ENCODE measurements around the gene DOC2A.
"Not testable (repeated sequence)": the region's sequence is repeated elsewhere in the genome, so short reads cannot be mapped to it uniquely, and the experiment has no call there.

DOC2A gene

DNA sequence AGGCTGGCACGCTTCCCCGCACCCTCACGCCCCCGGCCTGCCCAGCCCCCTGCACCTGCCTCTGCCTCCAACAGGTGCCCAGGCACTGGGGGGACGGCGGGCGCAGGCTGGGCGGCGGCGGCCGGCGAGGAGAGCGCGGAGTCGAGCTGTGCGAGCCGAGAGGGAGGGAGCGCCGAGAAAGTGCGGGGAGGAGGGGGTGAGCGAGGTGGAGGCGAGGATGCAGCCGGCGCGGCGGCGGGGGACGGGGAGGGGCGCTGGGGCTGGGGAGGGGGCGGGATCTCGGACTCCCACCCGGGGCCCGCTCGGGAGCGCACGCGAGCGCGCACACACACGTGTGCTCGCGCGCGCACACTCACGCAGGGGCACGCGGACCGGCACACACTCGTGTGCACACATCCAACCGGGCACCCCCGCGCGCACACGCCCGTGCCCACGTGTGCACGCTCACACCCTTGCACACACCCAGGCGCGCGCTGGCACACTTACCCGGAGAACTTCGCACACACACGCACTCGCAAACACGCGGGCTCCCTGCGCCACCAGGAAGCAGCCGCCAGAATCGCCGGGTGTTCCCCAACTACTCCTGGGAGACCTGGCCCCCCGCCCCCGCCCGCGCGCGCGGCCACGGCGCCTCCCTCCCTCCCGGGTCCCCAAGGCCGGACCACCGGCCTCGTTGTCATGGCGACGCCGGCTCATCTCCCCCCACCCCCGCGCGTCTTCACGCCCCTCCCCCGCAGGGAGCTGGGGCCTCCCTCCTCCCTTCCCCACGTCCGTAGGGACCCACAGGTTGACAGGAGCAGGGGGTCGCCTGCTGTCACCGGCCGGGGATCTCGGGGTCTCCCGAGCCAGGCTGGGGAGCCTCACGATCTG, at the start of gene DOC2A:
Gene DOC2A, minus strand, starts transcription at position 184 of the 870 bp plus-strand sequence. CDS start 805 bp downstream, outside the sequence.
- peak in 1 of 2 donors; percentile 32 for DNase-seq (ENCODE audit: low read depth in 2 of 2)

DNA sequence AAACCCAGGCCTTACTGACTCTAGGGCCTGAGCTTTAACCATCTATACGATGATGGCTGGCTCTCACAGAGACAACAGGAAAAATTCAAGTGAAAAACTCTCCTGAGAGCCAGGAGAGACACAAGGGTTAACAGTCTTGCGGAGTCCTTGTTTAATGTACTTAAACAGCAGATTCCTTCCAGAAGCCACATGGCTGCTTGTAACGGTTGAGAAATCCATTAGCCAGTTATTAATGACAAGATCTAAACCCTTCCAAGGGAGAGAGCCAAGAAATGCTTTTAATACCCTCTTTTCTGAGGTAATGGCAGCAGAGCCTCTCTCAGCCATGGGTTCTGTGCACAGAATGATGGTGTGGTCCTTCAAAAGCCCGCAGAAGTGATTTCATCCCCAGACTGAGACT, 49.5 kb upstream of the DOC2A start:
- DNase-seq (ENCODE audit: low read depth in 2 of 2): no peak

DNA sequence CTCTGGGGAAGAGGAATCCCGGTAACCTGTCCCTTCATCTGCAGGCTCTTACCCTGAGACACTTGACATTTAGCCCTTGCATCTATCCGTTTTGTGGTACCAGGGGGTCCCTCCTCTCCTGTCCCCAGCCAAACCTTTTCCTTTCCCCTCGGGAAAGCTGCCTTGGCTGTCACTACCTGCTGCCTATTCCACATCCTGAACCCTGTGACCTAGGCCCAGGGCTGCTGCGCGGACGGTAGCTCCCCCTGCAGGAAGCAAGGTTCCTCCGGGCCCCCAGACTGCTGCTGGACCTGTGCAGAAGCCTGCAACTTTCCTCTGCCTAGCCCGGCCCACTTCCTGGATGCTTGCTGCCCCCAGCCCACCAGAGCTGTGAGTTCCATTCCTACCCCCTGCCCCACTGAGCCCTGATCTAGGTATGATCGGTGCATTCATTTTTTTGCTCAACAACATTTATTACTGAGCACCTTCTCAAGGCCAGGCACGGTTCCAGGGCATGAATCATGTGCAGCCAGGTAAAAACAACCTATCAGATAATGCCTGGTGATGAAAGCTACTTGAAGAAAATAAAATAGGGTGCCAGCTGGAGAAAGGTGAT, 44.2 kb upstream of the DOC2A start:
- DNase-seq (ENCODE audit: low read depth in 2 of 2): no peak

DNA sequence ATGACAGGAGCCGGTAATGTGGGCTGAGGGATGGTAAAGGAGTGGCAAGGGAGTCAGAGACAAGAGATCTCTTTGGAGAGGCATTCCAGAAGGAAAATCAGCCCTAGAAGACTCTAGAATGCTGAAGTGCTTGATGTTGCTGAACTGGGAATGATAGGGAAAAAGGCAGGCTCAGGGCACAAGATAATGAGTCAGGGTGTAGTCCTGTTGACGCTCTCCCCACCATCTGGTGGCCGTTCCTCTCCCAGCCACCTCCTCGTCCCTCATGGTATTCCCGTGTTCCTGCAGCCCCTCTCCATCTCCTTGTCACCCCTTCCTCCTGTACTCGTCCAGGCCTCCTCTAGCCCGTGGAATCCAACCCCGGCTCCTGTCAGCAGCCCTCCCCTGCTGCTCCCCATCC, 43.6 kb upstream of the DOC2A start:
- no peak for DNase-seq (ENCODE audit: low read depth in 2 of 2)

DNA sequence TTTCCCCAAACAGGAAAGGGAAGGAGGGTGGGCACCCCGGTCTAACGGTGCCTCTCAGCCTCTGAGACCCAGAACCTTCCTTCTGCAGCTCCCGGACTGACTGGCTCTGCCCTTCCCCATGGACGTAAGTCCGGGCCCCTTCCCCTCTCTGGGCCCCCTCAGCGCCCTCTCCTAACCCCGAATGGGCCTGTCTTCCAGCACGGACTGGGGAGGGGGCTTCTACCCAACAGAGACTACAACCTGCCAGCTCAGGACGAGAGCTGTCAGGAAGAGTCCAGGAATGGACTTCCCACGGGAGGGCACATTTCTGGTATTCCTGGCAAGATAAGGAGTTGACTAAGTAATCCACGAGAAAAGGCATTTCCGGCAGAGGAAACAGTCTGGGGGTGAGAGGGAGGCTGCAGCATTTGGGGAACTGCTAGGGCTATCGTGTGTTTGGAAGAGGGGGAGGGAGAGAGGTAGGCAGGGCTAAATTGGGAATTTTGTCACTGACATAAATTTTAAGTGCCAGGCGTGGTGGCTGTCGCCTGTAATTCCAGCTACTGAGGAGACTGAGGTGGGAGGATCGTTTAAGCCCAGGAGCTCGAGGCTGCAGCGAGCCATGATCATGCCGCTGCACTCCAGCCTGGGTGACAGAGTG, 42.7 kb upstream of the DOC2A start:
- no peak for DNase-seq (ENCODE audit: low read depth in 2 of 2)

DNA sequence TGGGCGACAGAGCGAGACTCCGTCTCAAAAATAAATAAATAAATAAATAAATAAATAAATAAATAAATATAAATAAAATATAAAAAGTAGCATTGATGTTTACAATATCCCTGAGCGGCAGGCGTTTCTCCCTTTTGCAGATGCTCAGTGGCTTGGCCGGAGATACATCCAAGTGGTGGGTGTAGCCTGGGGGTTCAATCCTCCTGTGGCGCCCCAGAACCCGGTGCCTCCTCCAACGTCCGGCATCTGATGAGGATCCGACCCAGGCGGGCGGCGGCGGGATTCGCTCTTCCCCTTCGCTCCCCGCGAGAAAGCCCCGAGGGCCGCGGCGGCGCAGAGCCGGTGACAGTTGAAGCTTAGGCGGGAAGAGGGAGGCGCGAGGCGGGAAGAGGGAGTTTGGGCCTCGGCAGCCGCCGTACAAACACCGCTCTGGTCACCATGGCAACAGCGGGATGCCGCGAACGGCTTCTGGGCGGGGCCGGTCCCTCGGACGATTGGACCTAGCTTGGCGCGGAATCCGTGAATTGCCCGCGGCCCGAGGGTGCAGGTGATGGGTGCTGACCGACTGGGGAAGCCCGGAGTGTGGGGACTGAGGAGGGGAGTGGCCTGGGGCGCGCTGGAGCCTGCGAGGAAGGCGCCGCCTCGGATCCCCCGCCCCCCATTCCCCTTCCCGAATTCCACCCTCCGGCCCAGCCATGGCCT, 42.0 kb upstream of the DOC2A start:
- peak; percentile 82 to 85 for DNase-seq (ENCODE audit: low read depth in 2 of 2)

DNA sequence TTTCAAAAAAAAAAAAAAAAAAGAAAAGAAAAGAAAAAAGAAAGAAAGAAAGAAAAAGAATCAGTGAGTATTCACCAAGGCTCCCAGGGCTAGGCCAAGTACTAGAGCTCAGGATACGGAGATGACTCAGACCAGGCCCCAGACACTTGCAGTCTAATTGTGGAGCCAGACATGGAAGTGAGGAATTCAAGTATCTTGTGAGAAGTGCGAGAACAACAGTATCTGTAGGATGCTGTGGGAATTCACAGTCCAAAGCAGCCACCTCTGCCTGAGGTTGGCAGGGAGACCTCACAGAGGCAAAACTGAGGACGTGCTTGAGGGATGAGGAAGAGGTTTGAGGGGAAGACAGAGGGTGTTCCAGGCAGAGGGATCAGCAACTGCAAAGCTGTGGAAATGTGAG, 40.7 kb upstream of the DOC2A start:
- no peak for DNase-seq (ENCODE audit: low read depth in 2 of 2)

DNA sequence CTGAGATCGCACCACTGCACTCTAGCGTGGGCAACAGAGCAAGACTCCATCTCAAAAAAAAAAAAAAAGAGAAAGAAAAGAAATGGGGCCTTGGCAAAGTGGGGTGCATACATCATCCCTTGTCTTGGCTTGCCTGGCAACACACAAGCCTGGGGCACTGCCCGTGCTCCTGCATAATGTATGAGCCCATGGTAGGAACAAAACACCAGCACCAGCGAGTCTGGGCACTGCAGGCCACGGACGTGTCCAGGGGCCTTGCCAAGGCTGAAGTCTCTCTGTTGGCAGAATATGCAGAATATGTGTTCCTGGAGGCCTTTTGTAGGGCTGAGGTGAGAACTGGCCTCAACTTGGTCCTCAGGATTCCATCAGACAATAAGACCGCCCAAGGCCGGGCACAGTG, 39.0 kb upstream of the DOC2A start:
- no peak for DNase-seq (ENCODE audit: low read depth in 2 of 2)

DNA sequence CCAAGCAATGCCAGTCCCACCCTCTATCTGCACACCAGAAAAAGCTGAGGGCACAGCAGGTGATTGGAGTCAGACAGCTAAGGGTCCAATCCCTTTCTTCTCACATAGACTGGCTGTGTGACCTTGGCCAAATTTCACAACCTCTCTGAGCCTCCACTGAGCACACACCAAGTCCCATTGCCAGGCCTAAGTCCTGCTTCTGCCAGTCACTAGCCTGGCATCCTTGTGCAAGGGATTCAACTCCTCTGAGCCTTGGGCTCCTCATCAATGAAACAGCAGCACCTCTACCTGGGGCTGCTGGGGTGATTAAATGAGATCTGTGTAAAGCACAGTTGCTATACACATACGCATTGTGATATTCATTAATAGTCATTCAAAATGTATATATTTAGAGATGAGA, 35.8 kb upstream of the DOC2A start:
- no peak for DNase-seq (ENCODE audit: low read depth in 2 of 2)

DNA sequence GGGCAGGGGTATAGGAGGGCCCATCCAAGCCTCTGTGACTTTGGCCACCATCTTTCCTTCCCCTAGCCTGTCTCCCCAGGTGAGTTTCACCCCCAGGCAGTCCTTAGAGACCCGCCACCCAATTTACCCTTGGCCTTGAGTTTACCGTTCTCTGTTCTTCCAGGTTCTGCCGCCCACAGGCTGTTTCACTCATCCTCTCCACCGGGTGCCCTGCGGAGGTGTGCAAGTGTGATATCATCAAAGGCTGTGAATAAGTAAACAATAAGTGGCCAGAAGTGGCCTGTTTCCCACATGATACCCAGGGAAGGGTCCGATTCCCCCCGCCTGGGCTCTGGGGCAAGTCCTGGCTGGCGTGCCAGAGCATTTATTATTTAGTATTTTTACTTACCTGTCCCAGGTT, 35.4 kb upstream of the DOC2A start:
- DNase-seq (ENCODE audit: low read depth in 2 of 2): no peak

DNA sequence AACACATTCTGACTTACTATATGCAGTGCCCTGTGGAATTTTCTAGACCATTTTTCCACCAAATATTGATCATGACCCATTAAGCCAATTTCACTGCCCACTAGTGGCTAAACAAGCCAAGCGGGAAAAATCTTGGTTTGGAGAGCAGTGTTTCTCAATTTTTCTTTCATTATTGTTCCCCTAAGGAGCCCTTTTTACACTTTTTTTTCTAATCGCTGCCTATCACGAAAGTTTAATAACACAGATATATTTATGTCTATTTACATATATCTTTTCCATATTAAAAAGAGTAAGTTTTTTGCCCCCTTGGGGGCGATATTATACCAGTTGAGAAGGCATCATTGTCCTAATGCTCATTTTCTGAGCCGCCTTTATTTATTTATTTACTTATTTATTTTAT, 31.0 kb upstream of the DOC2A start:
- DNase-seq (ENCODE audit: low read depth in 2 of 2): no peak

DNA sequence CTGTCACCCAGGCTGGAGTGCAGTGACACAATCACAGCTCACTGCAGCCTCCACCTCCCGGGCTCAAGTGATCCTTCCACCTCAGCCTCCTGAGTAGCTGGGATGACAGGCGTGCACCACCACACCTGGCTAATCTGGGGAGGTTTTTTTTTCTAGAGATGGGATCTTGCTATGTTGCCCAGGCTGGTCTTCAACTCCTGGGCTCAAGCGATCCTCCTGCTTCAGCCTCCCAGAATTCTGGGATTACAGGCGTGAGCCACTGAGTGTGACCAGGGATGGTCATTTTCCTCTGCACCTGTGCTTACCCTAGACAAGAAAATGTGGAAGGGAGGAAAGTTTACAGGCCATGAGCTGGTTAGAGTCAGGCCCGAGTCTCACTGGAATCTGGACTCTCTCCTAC, 29.9 kb upstream of the DOC2A start:
- DNase-seq (ENCODE audit: low read depth in 2 of 2): not testable (repeated sequence)

DNA sequence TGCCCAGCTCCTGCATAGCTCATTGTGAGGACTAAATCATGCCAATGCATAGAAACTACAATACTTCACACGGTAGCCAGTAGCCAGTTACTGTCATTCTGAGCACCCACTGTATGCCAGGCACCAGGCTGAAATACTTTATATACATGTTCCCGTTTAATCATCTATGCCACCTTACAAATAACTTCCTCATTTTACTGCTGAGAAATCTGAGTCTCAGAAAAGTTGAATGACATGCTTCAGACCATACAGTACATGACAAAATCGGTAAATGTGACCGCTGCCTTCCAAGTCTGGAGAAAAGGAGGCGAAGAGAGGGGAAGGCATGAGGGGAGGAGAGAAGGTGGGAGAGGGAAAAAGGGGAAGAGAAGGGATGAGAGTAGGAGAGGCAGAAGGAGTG, 29.4 kb upstream of the DOC2A start:
- no peak for DNase-seq (ENCODE audit: low read depth in 2 of 2)

DNA sequence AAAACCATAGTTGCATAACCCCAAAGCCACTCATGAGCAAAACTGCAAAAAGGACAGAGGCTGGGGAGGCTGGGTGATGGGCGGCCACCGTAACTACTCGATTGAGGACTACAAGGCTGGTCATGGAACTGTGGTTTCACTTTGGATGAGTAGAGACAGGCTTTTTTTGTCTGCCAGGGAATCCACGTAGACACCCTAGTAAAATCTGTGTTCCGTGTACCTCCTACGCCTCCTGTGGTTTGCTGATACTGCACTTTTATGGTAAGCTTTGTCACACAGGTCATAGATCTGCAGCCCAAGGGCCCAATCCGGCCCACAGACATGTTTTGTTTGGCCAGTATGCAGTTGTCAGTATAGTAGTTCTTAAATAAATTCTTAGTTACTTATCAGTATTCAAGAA, 22.4 kb upstream of the DOC2A start:
- no peak for DNase-seq (ENCODE audit: low read depth in 2 of 2)

DNA sequence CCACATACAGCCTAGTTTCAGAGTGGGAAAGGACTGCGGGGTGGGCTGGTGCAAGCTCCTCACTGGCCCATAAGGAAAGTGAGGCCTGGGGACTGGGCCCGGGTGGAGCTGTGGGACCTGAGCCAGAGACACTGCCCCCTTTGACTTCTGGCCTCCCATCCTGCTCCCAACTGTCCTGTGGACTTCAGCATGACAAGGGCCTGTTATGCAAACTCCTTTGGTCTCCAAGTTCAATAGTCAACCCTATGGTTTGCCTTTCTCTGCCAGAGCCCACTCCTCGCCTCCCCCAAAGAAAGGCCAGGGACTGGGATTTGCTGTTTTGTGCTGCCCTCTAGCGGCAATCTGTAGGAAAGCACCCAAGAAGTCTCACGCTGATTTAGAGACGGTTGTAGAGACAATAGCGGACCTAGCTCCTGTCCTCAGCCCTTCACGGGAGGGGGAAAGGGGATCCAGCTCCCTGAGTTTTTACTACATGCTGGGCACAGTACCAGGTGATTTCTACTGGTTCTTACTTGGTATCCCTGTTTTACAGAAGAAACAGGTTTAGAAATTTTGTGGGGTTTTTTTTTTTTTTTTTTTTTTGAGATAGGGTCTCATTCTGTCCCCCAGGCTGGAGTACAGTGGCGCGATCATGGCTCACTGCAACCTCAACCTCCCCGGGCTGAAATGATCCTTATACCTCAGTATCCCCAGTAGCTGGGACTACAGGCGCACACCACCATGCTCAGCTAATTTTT, 21.4 kb upstream of the DOC2A start:
- peak; percentile 17 to 41 for DNase-seq (ENCODE audit: low read depth in 2 of 2)

DNA sequence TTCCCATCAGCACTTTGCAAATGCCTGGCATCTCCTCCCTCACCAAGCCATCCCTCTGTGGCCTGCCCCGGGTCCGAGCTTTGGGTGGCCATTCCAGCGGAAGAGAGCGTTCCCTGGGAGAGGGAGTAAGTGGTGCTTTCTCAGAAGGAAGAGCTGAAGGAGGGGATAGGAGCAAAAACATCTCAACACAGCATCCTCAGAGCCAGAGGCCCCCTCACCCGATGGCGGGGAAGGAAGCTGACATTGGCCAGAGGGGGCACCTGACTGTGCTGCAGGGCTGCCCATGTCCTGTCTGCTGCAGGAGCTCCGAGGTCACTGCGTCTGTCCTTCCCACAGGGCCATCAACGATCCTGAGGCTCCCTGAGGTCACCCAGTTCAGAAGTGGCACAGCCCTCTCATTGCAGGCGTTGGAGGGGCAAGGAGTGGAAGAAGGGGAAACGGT, 20.7 kb upstream of the DOC2A start:
- no peak for DNase-seq (ENCODE audit: low read depth in 2 of 2)

DNA sequence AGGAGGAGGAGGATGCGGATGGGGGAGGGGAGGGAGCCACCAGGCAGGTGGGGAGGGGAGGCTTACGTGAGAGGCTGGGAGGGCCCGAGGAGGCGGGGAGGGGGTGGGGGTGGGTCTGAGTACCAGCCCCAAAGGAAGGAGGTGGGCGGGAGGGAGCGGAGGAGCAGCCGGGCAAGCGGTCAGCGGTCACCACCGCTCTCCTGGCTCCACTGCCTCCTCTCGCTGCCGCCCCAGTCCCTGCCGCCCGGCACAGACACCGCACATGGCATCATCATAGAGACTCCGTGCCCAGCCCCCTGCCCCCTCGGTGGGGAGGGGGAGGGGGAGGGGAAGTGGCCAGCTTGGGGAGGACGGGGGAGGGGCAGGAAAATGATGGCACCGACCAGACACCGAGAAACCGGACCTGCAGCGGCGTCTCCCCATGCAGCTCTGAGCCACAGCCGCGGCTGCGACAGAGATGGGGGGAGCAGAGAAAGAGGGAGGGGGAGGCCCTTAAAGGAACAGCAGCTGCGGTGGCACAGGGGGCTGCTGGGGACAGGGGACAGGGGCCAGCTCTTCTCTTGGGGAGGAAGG, 20.1 kb upstream of the DOC2A start, which contains the start of gene TLCD3B:
Gene TLCD3B, minus strand, starts transcription at position 431 of the 573 bp plus-strand sequence. CDS start 744 bp downstream, outside the sequence.
- DNase-seq (ENCODE audit: low read depth in 2 of 2): no peak

DNA sequence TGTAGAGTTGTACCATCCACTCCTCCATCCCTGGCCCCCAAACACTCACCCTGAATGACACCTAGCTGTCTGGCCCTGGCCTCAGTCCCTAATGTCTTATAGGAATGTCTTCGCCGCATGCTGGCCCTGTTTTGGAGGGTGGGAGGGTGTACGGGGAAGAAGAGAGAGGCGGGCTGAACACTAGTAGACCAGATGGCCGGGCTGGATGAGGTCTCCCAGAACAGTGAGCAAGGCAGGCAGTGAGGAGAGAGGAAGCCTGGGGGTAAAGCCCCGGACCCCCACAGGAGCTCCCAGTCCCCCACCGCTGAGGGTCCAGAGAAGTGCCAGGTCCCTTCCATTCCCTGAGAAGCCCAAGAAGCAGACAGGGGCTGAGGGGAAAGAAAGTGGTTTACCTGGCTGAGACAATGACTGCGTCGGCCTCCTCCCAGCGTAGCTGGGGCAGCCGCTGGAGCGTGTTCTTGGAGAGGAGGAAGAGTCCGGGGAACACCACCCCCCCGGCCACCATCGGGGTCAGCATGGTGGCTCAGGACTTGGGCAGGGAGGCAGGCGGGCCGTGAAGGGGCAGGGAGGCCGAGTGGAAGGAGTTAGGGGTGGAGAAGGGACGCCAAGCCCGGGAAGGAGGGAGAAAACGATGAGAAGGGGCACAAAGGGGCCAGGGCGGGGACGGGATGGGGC, 19.3 kb upstream of the DOC2A start:
- DNase-seq (ENCODE audit: low read depth in 2 of 2): no peak

DNA sequence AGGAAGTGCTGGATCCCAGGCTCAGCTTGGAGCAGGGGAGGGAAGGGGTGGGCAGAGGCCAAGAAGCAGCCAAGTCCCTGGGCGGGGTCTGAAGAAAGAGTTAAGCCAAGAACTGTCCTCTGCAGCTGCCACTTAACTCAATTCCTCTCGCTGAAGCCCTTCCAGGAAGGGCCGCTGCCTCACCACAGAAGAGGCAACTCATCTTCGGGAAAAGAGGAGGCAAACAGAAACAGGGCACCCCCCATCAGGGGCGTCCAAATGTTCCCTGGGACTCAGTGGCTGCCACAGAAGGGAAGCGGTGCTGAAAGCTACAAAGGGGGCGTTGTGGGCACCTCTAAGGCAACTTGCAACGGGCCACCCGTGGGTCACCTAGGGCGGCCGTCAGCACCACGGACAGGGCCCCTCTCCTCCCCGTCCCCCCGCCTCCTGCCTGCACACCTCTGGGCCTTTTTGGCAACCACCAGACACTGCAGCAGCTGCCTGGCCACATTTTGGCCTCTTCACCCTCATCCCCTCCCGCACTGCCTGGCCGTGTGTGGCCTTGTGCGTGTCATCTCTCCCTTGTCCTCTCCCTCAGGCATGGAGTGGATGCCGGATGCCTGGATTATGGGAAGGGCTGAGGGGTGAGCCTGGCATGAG, 17.7 kb upstream of the DOC2A start:
- DNase-seq (ENCODE audit: low read depth in 2 of 2): no peak
